SK-N-SH (cell line): ENCODE results near the gene PLD3. TPM values are rescaled to one million over a fixed set of nuclear protein-coding genes. Genes with fewer than 3 reads are reported as not detected.

Experiments
- CTCF ChIA-PET: fragments of 300-600, 350-600 bp; formaldehyde crosslinking; extraction: SDS; loops from one replicate; lab custom pipeline; 2021; lab: Yijun Ruan, JAX
- POLR2A ChIA-PET: fragments of 350-600 bp; sonication (Branson Sonifier 250); formaldehyde crosslinking; extraction: SDS; loops from one replicate; lab custom pipeline; 2020; ENCODE audit warnings: antibody characterized with exemption, inconsistent platforms; lab: Yijun Ruan, JAX
- DNase-seq: peaks from one replicate; pipeline ENCODE4 v3.0.0; 2012
- H2AFZ ChIP-seq: fragments of 200-600 bp; sonication (generic); 2 replicates; pipeline ENCODE4 v1.8.1; 2016; ENCODE audit warnings: antibody characterized with exemption, mild to moderate bottlenecking, low read depth
- H3F3A ChIP-seq: fragments of 200-600 bp; sonication (generic); replicated peaks from 2 replicates; pipeline ENCODE3; 2016; ENCODE audit warnings: antibody characterized with exemption, mild to moderate bottlenecking; ENCODE audit not compliant: insufficient read depth
- H3K27ac ChIP-seq, 2 experiments: fragments of 200-500 bp in 1 of 2; fragments of 200-600 bp in 1 of 2; sonication (Bioruptor generic) in 1 of 2; sonication (generic), shearing (Covaris generic) in 1 of 2; 2 replicates each; pipeline versions ENCODE4 v1.5.1 to v1.6.1; 2014 to 2016; ENCODE audit warnings: low read depth in 2 of 2, inconsistent platforms in 1 of 2, low read length in 1 of 2, mild to moderate bottlenecking in 1 of 2, mixed read lengths in 1 of 2
- H3K27me3 ChIP-seq: fragments of 200-600 bp; sonication (generic), shearing (Covaris generic); 2 replicates; pipeline ENCODE4 v1.6.1; 2016; ENCODE audit warnings: mixed run types; ENCODE audit not compliant: insufficient read depth
- H3K36me3 ChIP-seq, 2 experiments: fragments of 200-500 bp in 1 of 2; fragments of 200-600 bp in 1 of 2; sonication (Bioruptor generic) in 1 of 2; sonication (generic) in 1 of 2; replicated peaks in 1 of 2; 2 replicates each; pipeline versions ENCODE3 to v1.5.1; 2014 to 2016; ENCODE audit warnings: low read length in 1 of 2, mild to moderate bottlenecking in 1 of 2; ENCODE audit not compliant: insufficient read depth in 2 of 2, control insufficient read depth in 1 of 2
- H3K4me1 ChIP-seq, 2 experiments: fragments of 200-500 bp in 1 of 2; fragments of 200-600 bp in 1 of 2; sonication (Bioruptor generic) in 1 of 2; sonication (generic), shearing (Covaris generic) in 1 of 2; 2 replicates each; pipeline versions ENCODE4 v1.5.1 to v1.6.1; 2014 to 2016; ENCODE audit warnings: low read depth in 1 of 2, low read length in 1 of 2, mixed run types in 1 of 2; ENCODE audit not compliant: insufficient read depth in 2 of 2, control insufficient read depth in 1 of 2
- H3K4me2 ChIP-seq: fragments of 200-600 bp; sonication (generic), shearing (Covaris generic); 2 replicates; pipeline ENCODE4 v1.6.1; 2017; ENCODE audit warnings: mixed run types
- H3K4me3 ChIP-seq, 2 experiments: fragments of 200-500 bp in 1 of 2; fragments of 200-600 bp in 1 of 2; sonication (Bioruptor generic) in 1 of 2; sonication (generic), shearing (Covaris generic) in 1 of 2; 2 replicates each; pipeline versions ENCODE4 v1.5.1 to v1.8.1; 2014 to 2016; ENCODE audit warnings: low read depth in 2 of 2, inconsistent platforms in 1 of 2, low read length in 1 of 2, mild to moderate bottlenecking in 1 of 2, mixed read lengths in 1 of 2, moderate library complexity in 1 of 2
- H3K79me2 ChIP-seq: fragments of 200-600 bp; sonication (generic); 2 replicates; pipeline ENCODE4 v1.8.1; 2017; ENCODE audit warnings: mild to moderate bottlenecking; ENCODE audit not compliant: insufficient read depth
- H3K9ac ChIP-seq: fragments of 200-600 bp; sonication (generic); 2 replicates; pipeline ENCODE4 v1.6.1; 2017; ENCODE audit warnings: mixed run types
- H3K9me2 ChIP-seq: fragments of 200-600 bp; sonication (generic); 2 replicates; pipeline ENCODE4 v1.6.1; 2017; ENCODE audit warnings: mixed run types
- H3K9me3 ChIP-seq: fragments of 200-600 bp; sonication (generic); 2 replicates; pipeline ENCODE4 v1.6.1; 2017; ENCODE audit warnings: mixed run types, mild to moderate bottlenecking, moderate library complexity
- H4K20me1 ChIP-seq: fragments of 200-600 bp; sonication (generic); 2 replicates; pipeline ENCODE4 v1.6.1; 2017; ENCODE audit warnings: mild to moderate bottlenecking, mixed run types; ENCODE audit not compliant: insufficient read depth
- CHD2 ChIP-seq: fragments of 150-350 bp; IDR thresholded peaks from 2 replicates; pipeline ENCODE4 v1.6.1; 2018; ENCODE audit warnings: low read length; ENCODE audit not compliant: partially characterized antibody
- EZH2phosphoT487 ChIP-seq: fragments of 200-600 bp; sonication (generic); IDR thresholded peaks from 2 replicates; pipeline ENCODE4 v1.6.1; 2017; ENCODE audit warnings: low read depth, mixed run types, mild to moderate bottlenecking, antibody characterized with exemption, moderate library complexity, borderline replicate concordance
- FOXJ3 ChIP-seq: sonication (generic); formaldehyde crosslinking; IDR thresholded peaks from 2 replicates; pipeline ENCODE4 v1.5.1; 2020; ENCODE audit warnings: mild to moderate bottlenecking, missing genetic modification reagents
- FOXM1 ChIP-seq: IDR thresholded peaks from 2 replicates; pipeline ENCODE4 v1.4.0; 2012; ENCODE audit warnings: low read depth, mild to moderate bottlenecking
- GABPA ChIP-seq: IDR thresholded peaks from 2 replicates; pipeline ENCODE4 v1.4.0; 2012; ENCODE audit warnings: low read depth, mild to moderate bottlenecking
- POLR2AphosphoS5 ChIP-seq: IDR thresholded peaks from 2 replicates; pipeline ENCODE4 v1.6.1; 2012; ENCODE audit warnings: low read depth, low read length
- RFX5 ChIP-seq: IDR thresholded peaks from 2 replicates; pipeline ENCODE4 v1.6.1; 2012; ENCODE audit warnings: mild to moderate bottlenecking, improper control_type of control experiment, low read length
- RXRA ChIP-seq: IDR thresholded peaks from 2 replicates; pipeline ENCODE4 v1.4.0; 2012; ENCODE audit warnings: low read depth, mild to moderate bottlenecking, borderline replicate concordance
- SIN3A ChIP-seq: IDR thresholded peaks from 2 replicates; pipeline ENCODE4 v1.6.1; 2012; ENCODE audit warnings: low read depth, mild to moderate bottlenecking, low read length, moderate library complexity, borderline replicate concordance
- SMC3 ChIP-seq: IDR thresholded peaks from 2 replicates; pipeline ENCODE4 v1.6.1; 2012; ENCODE audit warnings: low read depth, low read length, improper control_type of control experiment
- TEAD4 ChIP-seq: IDR thresholded peaks from 2 replicates; pipeline ENCODE4 v1.4.0; 2012; ENCODE audit warnings: mild to moderate bottlenecking, borderline replicate concordance; ENCODE audit not compliant: insufficient read depth
- WGBS: methylation state at CpG from one replicate; pipeline ENCODE4 v1.1.6; 2017; ENCODE audit warnings: low lambda C conversion rate; 5-methylcytosine and 5-hydroxymethylcytosine counted together
- polyA plus RNA-seq, 3 experiments: library from polyadenylated mRNA; depleted of rRNA; stranded (reverse); fragments of >200 nt; gene quantifications; 2 replicates each; pipeline ENCODE4 v1.2.3, GENCODE V29; 2012
- TF ChIP-seq, protein P1 (sequence below): IDR thresholded peaks from 2 replicates; pipeline ENCODE4 v1.6.1; 2012; ENCODE audit warnings: mild to moderate bottlenecking, low read depth, low read length, moderate library complexity
- TF ChIP-seq, protein P2 (sequence below): fragments of 200-600 bp; sonication (generic); IDR thresholded peaks from 2 replicates; pipeline ENCODE4 v1.6.1; 2017; ENCODE audit warnings: antibody characterized with exemption, mild to moderate bottlenecking, moderate library complexity
- TF ChIP-seq, protein P3 (sequence below): IDR thresholded peaks from 2 replicates; pipeline ENCODE4; 2012
- TF ChIP-seq, protein P4 (sequence below): IDR thresholded peaks from 2 replicates; pipeline ENCODE4 v1.4.0; 2012; ENCODE audit warnings: low read depth, borderline replicate concordance

PLD3 gene
- polyA plus RNA-seq, 1 of the 3 experiments (the other 2 are of a cell fraction), result 511 TPM

DNA sequence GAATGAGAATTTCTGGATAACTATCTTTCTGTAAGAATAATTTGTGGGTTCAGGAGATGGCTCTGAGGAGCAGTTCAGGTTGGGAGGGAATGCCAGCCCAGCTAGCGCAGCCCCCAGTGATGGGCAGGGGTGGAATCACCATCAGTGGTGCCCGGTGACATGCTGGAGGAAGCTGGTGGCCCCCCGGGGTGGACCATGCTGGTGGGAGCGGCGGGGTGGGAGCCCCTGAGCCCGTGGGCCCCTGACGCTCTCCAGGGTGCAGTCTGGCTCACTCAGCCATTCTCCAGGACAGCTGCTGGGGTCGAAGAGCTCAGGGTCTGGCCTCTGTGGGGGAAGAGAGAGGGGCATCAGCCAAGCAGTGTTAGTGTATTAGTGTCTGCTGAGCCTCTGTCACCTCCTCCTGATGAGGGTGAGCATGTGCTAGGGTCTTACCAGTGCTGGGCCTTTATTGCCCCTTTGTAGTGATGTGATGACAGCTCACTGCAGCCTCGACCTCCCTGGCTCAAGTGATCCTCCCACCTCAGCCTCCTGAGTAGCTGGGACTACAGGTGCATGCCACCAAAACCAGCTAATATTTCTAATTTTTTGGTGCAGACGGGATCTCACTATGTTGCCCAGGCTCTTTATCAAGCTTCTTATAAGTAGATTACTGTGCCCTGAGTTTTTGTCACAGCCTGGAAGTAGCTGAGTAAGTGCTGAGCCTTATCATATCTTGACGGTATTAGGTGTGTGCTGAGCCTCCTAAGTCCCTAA is 31.1 kb downstream of the PLD3 start:
- Histone ChIP-seq H3K27me3 (no peaks in the 10 kb centered on the region), H3K9me2 (no peaks in the 10 kb centered on the region), H3K36me3 (peaks cover 0 to 19% of the 10 kb centered on the region in 2 experiments), H3K4me3 (no peak overlapping the region), H2AFZ (no peak overlapping the region), H3K4me2 (no peak overlapping the region), H4K20me1 (no peaks in the 10 kb centered on the region), H3F3A (no peaks in the 10 kb centered on the region), H3K79me2 (no peaks in the 10 kb centered on the region), H3K9me3 (no peaks in the 10 kb centered on the region), H3K4me1 (no peaks in the 10 kb centered on the region), H3K9ac (no peak overlapping the region), H3K27ac (no peak overlapping the region)
- WGBS, result 78% methylated on average over 6 of the region's 11 CpGs
- peak; percentile 17 for DNase-seq
- no peak for TF ChIP-seq TEAD4
- TF ChIP-seq FOXJ3 (CRISPR knock-in tag), result no peak
- no peak for TF ChIP-seq CHD2
- TF ChIP-seq, protein P1, sequence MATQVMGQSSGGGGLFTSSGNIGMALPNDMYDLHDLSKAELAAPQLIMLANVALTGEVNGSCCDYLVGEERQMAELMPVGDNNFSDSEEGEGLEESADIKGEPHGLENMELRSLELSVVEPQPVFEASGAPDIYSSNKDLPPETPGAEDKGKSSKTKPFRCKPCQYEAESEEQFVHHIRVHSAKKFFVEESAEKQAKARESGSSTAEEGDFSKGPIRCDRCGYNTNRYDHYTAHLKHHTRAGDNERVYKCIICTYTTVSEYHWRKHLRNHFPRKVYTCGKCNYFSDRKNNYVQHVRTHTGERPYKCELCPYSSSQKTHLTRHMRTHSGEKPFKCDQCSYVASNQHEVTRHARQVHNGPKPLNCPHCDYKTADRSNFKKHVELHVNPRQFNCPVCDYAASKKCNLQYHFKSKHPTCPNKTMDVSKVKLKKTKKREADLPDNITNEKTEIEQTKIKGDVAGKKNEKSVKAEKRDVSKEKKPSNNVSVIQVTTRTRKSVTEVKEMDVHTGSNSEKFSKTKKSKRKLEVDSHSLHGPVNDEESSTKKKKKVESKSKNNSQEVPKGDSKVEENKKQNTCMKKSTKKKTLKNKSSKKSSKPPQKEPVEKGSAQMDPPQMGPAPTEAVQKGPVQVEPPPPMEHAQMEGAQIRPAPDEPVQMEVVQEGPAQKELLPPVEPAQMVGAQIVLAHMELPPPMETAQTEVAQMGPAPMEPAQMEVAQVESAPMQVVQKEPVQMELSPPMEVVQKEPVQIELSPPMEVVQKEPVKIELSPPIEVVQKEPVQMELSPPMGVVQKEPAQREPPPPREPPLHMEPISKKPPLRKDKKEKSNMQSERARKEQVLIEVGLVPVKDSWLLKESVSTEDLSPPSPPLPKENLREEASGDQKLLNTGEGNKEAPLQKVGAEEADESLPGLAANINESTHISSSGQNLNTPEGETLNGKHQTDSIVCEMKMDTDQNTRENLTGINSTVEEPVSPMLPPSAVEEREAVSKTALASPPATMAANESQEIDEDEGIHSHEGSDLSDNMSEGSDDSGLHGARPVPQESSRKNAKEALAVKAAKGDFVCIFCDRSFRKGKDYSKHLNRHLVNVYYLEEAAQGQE, result no peak
- TF ChIP-seq, protein P2, sequence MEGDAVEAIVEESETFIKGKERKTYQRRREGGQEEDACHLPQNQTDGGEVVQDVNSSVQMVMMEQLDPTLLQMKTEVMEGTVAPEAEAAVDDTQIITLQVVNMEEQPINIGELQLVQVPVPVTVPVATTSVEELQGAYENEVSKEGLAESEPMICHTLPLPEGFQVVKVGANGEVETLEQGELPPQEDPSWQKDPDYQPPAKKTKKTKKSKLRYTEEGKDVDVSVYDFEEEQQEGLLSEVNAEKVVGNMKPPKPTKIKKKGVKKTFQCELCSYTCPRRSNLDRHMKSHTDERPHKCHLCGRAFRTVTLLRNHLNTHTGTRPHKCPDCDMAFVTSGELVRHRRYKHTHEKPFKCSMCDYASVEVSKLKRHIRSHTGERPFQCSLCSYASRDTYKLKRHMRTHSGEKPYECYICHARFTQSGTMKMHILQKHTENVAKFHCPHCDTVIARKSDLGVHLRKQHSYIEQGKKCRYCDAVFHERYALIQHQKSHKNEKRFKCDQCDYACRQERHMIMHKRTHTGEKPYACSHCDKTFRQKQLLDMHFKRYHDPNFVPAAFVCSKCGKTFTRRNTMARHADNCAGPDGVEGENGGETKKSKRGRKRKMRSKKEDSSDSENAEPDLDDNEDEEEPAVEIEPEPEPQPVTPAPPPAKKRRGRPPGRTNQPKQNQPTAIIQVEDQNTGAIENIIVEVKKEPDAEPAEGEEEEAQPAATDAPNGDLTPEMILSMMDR, result no peak
- TF ChIP-seq, protein P3, sequence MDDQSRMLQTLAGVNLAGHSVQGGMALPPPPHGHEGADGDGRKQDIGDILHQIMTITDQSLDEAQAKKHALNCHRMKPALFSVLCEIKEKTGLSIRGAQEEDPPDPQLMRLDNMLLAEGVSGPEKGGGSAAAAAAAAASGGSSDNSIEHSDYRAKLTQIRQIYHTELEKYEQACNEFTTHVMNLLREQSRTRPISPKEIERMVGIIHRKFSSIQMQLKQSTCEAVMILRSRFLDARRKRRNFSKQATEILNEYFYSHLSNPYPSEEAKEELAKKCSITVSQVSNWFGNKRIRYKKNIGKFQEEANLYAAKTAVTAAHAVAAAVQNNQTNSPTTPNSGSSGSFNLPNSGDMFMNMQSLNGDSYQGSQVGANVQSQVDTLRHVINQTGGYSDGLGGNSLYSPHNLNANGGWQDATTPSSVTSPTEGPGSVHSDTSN, result no peak
- no peak for TF ChIP-seq RFX5
- no peak for TF ChIP-seq SMC3
- TF ChIP-seq FOXM1, result no peak
- no peak for TF ChIP-seq RXRA
- TF ChIP-seq, protein P4, sequence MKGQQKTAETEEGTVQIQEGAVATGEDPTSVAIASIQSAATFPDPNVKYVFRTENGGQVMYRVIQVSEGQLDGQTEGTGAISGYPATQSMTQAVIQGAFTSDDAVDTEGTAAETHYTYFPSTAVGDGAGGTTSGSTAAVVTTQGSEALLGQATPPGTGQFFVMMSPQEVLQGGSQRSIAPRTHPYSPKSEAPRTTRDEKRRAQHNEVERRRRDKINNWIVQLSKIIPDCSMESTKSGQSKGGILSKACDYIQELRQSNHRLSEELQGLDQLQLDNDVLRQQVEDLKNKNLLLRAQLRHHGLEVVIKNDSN, result no peak
- TF ChIP-seq SIN3A, result no peak
- TF ChIP-seq EZH2phosphoT487, result no peak
- TF ChIP-seq GABPA, result no peak
- no peak for TF ChIP-seq POLR2AphosphoS5
- POLR2A ChIA-PET, result interaction anchor here (0.7 kb wide), 2 partner anchors 8 to 9 kb away, joined by 3 to 4 read pairs; no protein-coding TSS in a partner anchor
- CTCF ChIA-PET, result interaction anchor here (0.6 kb wide), 1 partner anchor 74 kb away, joined by 3 read pairs; no protein-coding TSS in a partner anchor
